OCI-LY1 (cell line): ENCODE data around the gene HAUS7.

Source experiments
- H2AFZ ChIP-seq: fragments of 200-600 bp; sonication (generic), shearing (Covaris generic); 2 replicates; pipeline ENCODE4 v1.6.0; 2014; ENCODE audit warnings: antibody characterized with exemption, mild to moderate bottlenecking, low read length
- H3F3A ChIP-seq: fragments of 200-600 bp; sonication (generic), shearing (Covaris generic); 2 replicates; pipeline ENCODE4 v1.6.0; 2014; ENCODE audit warnings: mild to moderate bottlenecking, antibody characterized with exemption, low read length, moderate library complexity; ENCODE audit not compliant: insufficient read depth
- H3K27ac ChIP-seq: fragments of 200-600 bp; sonication (generic); 2 replicates; pipeline ENCODE4 v1.5.1; 2014; ENCODE audit warnings: low read length, mixed run types, mild to moderate bottlenecking, low read depth; ENCODE audit not compliant: poor library complexity, severe bottlenecking
- H3K27me3 ChIP-seq: fragments of 200-600 bp; sonication (generic); 2 replicates; pipeline ENCODE4 v1.6.0; 2014; ENCODE audit warnings: antibody characterized with exemption, mild to moderate bottlenecking, low read length, moderate library complexity; ENCODE audit not compliant: insufficient read depth
- H3K36me3 ChIP-seq: fragments of 200-600 bp; sonication (generic); 2 replicates; pipeline ENCODE4 v1.6.1; 2014; ENCODE audit warnings: mild to moderate bottlenecking, antibody characterized with exemption, low read length, moderate library complexity, mixed read lengths; ENCODE audit not compliant: insufficient read depth
- H3K4me1 ChIP-seq: fragments of 200-600 bp; sonication (generic); 2 replicates; pipeline ENCODE4 v1.5.1; 2014; ENCODE audit warnings: mild to moderate bottlenecking, low read length, moderate library complexity; ENCODE audit not compliant: insufficient read depth, severe bottlenecking
- H3K4me2 ChIP-seq: fragments of 200-600 bp; sonication (generic), shearing (Covaris generic); 2 replicates; pipeline ENCODE4 v1.6.1; 2014; ENCODE audit warnings: low read length
- H3K4me3 ChIP-seq: fragments of 200-600 bp; sonication (generic); 2 replicates; pipeline ENCODE4 v1.5.1; 2014; ENCODE audit warnings: low read length, low read depth, mild to moderate bottlenecking, mixed read lengths; ENCODE audit not compliant: poor library complexity, severe bottlenecking
- H3K79me2 ChIP-seq: fragments of 200-600 bp; shearing (Covaris generic); 2 replicates; pipeline ENCODE4 v1.6.1; 2016; ENCODE audit warnings: mixed run types, low read length, mixed read lengths; ENCODE audit not compliant: insufficient read depth
- H3K9ac ChIP-seq: fragments of 200-600 bp; sonication (generic), shearing (Covaris generic); 2 replicates; pipeline ENCODE4 v1.6.1; 2014; ENCODE audit warnings: mild to moderate bottlenecking, low read length, mixed read lengths
- H3K9me2 ChIP-seq: fragments of 200-600 bp; sonication (generic), shearing (Covaris generic); 2 replicates; pipeline ENCODE4 v1.6.1; 2014; ENCODE audit warnings: low read depth, mild to moderate bottlenecking, low read length, mixed read lengths
- H3K9me3 ChIP-seq: fragments of 200-600 bp; shearing (Covaris generic); 2 replicates; pipeline ENCODE4 v1.6.1; 2014; ENCODE audit warnings: low read length, mixed read lengths
- H4K20me1 ChIP-seq: fragments of 200-600 bp; sonication (generic), shearing (Covaris generic); 2 replicates; pipeline ENCODE4 v1.6.0; 2016; ENCODE audit warnings: mild to moderate bottlenecking, low read length; ENCODE audit not compliant: insufficient read depth
- EZH2 ChIP-seq: fragments of 200-600 bp; sonication (generic), shearing (Covaris generic); IDR thresholded peaks from 2 replicates; pipeline ENCODE4 v1.8.0; 2017; ENCODE audit warnings: borderline replicate concordance, mixed run types, mild to moderate bottlenecking, antibody characterized with exemption, low read length, moderate library complexity, mixed read lengths
- TF ChIP-seq, protein P1 (sequence below): fragments of 200-600 bp; sonication (generic), shearing (Covaris generic); IDR thresholded peaks from 2 replicates; pipeline ENCODE4 v1.5.1; 2017; ENCODE audit warnings: mild to moderate bottlenecking, antibody characterized with exemption, low read length, moderate library complexity, mixed read lengths

Gene HAUS7

DNA sequence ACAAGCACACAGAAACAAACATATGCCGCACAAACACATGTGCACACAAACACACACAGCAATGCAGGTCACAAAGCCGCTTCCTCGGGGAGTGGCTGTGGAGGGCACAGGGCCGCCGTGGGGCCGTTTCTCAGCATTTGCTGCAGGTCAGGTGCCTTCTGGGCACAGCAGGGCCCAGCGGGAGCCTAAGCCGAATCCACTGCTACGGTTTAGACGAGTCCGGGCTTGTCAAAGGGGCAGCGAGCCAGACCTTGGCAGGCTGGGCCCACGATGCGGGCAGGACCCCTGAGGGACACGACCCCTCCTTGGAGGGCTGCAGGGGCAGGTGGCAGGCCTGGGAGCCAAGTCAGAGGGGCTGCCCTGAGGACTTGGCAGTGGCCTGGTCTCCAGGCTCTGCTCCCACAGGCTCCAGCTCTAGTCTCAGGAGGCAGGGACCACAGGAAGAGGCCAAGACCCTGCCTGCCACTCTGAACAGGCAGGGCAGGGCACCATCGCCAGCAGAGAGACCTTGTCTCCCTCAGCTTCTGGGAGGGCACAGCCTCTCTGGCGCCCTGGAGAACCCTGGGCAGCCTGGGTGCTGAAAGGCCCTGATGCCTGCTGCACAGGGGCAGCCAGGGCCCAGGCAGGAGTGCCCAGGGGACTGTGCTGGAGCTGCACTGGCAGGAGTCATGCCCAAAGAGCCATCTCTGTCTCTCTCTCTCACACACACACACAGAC is 41.6 kb upstream of the HAUS7 start:
- no peaks in the 10 kb centered on the region for H3K4me1 ChIP-seq
- no peak overlapping the region for H3K27ac ChIP-seq
- H4K20me1 ChIP-seq: no peaks in the 10 kb centered on the region
- H3K9me2 ChIP-seq: no peaks in the 10 kb centered on the region
- no peaks in the 10 kb centered on the region for H3K9me3 ChIP-seq
- no peak for TF ChIP-seq EZH2
- TF ChIP-seq, protein P1, sequence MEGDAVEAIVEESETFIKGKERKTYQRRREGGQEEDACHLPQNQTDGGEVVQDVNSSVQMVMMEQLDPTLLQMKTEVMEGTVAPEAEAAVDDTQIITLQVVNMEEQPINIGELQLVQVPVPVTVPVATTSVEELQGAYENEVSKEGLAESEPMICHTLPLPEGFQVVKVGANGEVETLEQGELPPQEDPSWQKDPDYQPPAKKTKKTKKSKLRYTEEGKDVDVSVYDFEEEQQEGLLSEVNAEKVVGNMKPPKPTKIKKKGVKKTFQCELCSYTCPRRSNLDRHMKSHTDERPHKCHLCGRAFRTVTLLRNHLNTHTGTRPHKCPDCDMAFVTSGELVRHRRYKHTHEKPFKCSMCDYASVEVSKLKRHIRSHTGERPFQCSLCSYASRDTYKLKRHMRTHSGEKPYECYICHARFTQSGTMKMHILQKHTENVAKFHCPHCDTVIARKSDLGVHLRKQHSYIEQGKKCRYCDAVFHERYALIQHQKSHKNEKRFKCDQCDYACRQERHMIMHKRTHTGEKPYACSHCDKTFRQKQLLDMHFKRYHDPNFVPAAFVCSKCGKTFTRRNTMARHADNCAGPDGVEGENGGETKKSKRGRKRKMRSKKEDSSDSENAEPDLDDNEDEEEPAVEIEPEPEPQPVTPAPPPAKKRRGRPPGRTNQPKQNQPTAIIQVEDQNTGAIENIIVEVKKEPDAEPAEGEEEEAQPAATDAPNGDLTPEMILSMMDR: no peak
- no peaks in the 10 kb centered on the region for H3F3A ChIP-seq
- no peaks in the 10 kb centered on the region for H3K27me3 ChIP-seq
- no peaks in the 10 kb centered on the region for H3K36me3 ChIP-seq
- no peaks in the 10 kb centered on the region for H3K79me2 ChIP-seq
- H3K9ac ChIP-seq: no peak overlapping the region
- no peak overlapping the region for H3K4me2 ChIP-seq
- no peak overlapping the region for H2AFZ ChIP-seq
- H3K4me3 ChIP-seq: no peak overlapping the region

DNA sequence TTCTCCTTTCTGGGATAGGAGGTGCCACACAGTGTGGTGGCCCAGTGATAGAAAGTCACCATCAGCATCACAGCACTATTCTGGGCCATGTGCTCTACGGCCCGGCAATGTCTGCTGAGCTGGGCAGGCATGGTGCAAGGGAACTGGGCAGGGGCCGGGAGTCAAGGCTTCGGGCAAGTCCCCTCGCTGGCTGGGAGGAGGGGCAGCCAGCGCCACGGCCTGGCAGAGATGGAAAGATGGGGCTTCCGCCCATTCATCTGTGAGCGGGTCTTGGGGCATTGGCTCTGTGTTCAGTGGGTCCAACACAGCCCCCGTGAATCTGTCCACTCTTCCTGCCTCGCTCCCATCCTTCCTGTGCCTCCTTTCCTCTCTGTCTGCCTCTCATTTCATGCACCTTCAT is 40.0 kb upstream of the HAUS7 start:
- no peaks in the 10 kb centered on the region for H4K20me1 ChIP-seq
- no peak overlapping the region for H3K4me2 ChIP-seq
- H3K27ac ChIP-seq: no peak overlapping the region
- no peak overlapping the region for H3K9ac ChIP-seq
- H3K9me3 ChIP-seq: no peaks in the 10 kb centered on the region
- H3K9me2 ChIP-seq: no peaks in the 10 kb centered on the region
- H3K79me2 ChIP-seq: no peaks in the 10 kb centered on the region
- no peak overlapping the region for H2AFZ ChIP-seq
- TF ChIP-seq EZH2: no peak
- TF ChIP-seq, protein P1: no peak
- H3K36me3 ChIP-seq: no peaks in the 10 kb centered on the region
- no peaks in the 10 kb centered on the region for H3K4me1 ChIP-seq
- H3F3A ChIP-seq: no peaks in the 10 kb centered on the region
- H3K4me3 ChIP-seq: no peak overlapping the region
- no peaks in the 10 kb centered on the region for H3K27me3 ChIP-seq

DNA sequence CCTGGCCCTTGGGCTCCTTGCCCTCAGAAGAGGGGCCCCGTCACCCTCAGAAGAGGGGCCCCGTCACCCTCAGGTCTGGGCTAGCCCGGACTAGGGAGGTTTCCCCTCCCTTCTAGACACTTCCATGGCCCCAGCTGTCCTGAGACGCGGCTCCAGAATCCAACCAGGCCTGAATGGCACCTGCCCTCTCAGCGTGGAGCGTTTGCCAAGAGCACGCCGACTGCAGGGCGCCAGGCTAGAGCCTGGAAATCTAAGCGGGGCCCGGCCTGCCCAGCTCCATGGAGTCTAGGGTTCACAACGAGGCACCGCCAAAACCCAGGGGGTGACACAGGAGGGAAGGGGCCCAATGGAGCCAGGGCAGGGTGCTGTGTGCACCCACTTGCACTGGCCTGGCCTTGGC is 39.2 kb upstream of the HAUS7 start:
- Histone ChIP-seq H3K27me3 (no peaks in the 10 kb centered on the region), H3K4me3 (no peak overlapping the region), H3K4me1 (no peaks in the 10 kb centered on the region)

More for the DNA sequence above, 39.2 kb upstream of the HAUS7 start:
- H3K79me2 ChIP-seq: no peaks in the 10 kb centered on the region
- no peaks in the 10 kb centered on the region for H3K9me2 ChIP-seq
- H3K36me3 ChIP-seq: no peaks in the 10 kb centered on the region
- H4K20me1 ChIP-seq: no peaks in the 10 kb centered on the region
- H3K9me3 ChIP-seq: no peaks in the 10 kb centered on the region
- H3K27ac ChIP-seq: no peak overlapping the region
- no peak overlapping the region for H3K4me2 ChIP-seq
- no peak overlapping the region for H2AFZ ChIP-seq
- TF ChIP-seq EZH2: no peak
- TF ChIP-seq, protein P1: no peak
- no peak overlapping the region for H3K9ac ChIP-seq
- H3F3A ChIP-seq: no peaks in the 10 kb centered on the region
